GM19468 (cell line): ENCODE measurements around the gene SLC25A29.

ENCODE experiments used
- ATAC-seq: cut with Tn5 transposase; IDR thresholded peaks from one replicate; pipeline ENCODE4 v1.9.1; 2021; ENCODE audit warnings: mild to moderate bottlenecking, moderate library complexity, moderate number of reproducible peaks; ENCODE audit not compliant: unreplicated experiment; ENCODE audit errors: extremely low read depth

Gene SLC25A29

DNA sequence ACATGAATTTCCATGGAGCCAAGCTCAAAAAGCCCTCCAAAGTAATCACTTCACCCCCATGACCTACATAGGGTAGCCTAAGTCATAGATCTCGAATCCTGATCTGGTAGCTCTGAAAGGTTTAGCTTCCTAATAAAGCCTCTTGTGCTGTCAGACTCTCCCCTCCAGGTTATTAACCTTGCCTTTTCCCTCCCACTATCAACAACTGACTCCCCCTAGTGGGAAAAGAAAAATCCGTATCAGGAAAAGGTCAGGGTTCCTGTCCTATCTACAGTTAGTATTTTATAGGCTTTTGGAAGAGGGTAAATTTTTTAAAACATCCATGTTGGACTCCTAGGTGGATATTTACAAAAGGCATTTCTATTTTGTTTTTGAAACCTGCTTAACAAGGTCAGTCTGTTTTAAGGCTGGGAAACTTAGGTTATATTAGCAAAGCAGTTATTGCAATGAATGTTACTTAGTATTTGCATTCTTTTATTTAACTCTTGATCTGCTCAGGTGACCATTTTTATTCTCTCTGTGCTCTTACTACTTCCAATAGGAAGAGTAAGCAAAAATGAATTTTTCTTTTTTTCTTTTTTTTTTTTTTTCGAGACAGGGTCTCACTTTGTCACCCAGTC, 59.3 kb downstream of the SLC25A29 start:
- no peak for ATAC-seq

DNA sequence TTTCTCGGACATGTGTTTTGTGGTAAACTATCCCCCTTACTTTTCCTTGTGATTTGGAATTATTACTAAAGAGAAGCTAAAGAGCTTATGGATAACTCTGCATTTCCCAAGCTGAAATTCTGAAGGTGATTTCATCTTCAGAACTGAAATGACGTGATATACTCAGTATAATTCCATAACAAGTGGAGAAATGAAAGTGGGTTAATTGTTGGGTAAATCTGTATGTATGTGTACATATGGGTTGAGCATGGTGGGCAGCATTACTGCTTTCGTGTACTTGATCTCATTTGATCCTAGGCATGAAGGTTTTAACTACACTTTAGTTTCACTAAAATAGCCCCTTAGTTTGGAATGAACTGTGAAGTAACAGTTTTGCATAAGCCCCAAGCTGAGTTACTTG, 63.2 kb downstream of the SLC25A29 start:
- ATAC-seq: no peak

DNA sequence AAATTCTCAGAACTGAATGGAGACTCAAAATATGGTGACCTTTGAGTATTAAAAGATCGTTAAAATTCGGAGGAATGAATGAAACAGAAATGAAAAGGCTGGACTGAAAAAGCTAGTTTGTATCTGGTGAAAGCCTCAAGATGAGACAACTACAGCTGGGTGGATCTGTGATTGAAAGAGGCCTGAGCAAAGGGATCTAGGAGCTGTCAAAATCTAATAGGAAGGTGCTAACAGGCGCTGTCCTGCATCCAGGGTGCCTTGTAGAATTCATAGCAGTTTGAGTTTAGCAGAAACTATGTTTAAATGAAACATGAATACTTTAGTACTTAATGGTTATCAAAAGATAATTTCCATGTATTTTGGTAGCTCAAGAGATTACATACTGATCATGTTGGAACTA, 65.0 kb downstream of the SLC25A29 start:
- no peak for ATAC-seq
